Right lobe of liver (tissue), 6 donors: ENCODE results near the gene MED22. TPM values are rescaled to one million over a fixed set of nuclear protein-coding genes. Genes with fewer than 3 reads are reported as not detected.
A peak's percentile ranks its signal among the peaks of the same experiment; 100 is the strongest.
"Not testable (repeated sequence)": the region's sequence is repeated elsewhere in the genome, so short reads cannot be mapped to it uniquely, and the experiment has no call there.

Experiments
- ATAC-seq, 4 donors: fragments of 200-7000 bp; cut with Tn5 transposase; one replicate each; pipeline ENCODE4 v1.9.1; 2020; ENCODE audit warnings: mild to moderate bottlenecking in 4 of 4, moderate library complexity in 4 of 4
- DNase-seq, 3 donors: peaks; one replicate each; pipeline ENCODE4 v3.0.0-alpha.2; 2020
- H3K27ac ChIP-seq, 3 donors: fragments of 200-600 bp; one replicate each; pipeline ENCODE4 v1.8.0; 2022
- H3K27me3 ChIP-seq, 2 donors: fragments of 200-600 bp; one replicate each; pipeline ENCODE4 v1.8.0; 2022
- H3K36me3 ChIP-seq, 4 donors: fragments of 200-600 bp; sonication (generic) in 1 of 4; one replicate each; pipeline versions ENCODE4 v1.5.1 to v1.8.0; 2017 to 2022; ENCODE audit warnings: control low read depth in 1 of 4
- H3K4me1 ChIP-seq, 4 donors: fragments of 200-600 bp; sonication (generic) in 1 of 4; one replicate each; pipeline versions ENCODE4 v1.5.1 to v1.8.0; 2017 to 2022; ENCODE audit warnings: control low read depth in 1 of 4
- H3K4me3 ChIP-seq, 3 donors: fragments of 200-600 bp; one replicate each; pipeline ENCODE4 v1.8.0; 2022
- H3K9me3 ChIP-seq, 4 donors: fragments of 200-600 bp; sonication (generic) in 1 of 4; one replicate each; pipeline versions ENCODE4 v1.5.1 to v1.8.0; 2017 to 2022; ENCODE audit warnings: control low read depth in 1 of 4
- CTCF ChIP-seq, 4 donors: fragments of 200-600 bp in 3 of 4; fragments of 450-650 bp in 1 of 4; IDR thresholded peaks; one replicate each; pipeline versions ENCODE4 v1.5.1 to v1.8.0; 2016 to 2022; ENCODE audit warnings: antibody characterized with exemption in 4 of 4, mild to moderate bottlenecking in 2 of 4
- POLR2A ChIP-seq: fragments of 450-650 bp; IDR thresholded peaks from one replicate; pipeline ENCODE4 v1.6.1; 2017; ENCODE audit warnings: antibody characterized with exemption, mild to moderate bottlenecking
- WGBS: methylation state at CpG from one replicate; pipeline ENCODE4 v1.1.6; 2018; ENCODE audit warnings: low coverage, low lambda C conversion rate; ENCODE audit not compliant: insufficient coverage; ENCODE audit errors: missing lambda C conversion rate; 5-methylcytosine and 5-hydroxymethylcytosine counted together
- intact Hi-C, 2 donors: fragments of 100-400 bp; cut with DNase I; formaldehyde crosslinking; loops; one replicate each; pipeline versions ENCODE4 v1.11.2 to v1.14.1; 2022
- total RNA-seq, 6 experiments: library from RNA; depleted of rRNA in 2 of 6; stranded (reverse); fragments of >200 nt in 2 of 6; fragmentation: NEBNext Ultra II Directional in 3 of 6; extraction: Animal tissue kit (Norgen Biotek cat#: 25700) in 3 of 6; gene quantifications; one replicate each; pipeline versions ENCODE4 v1.1.0 to v1.2.4, GENCODE V29; 2016 to 2023
- donor health status: DM: no; HTN: yes; CAD: no.
- donor health status: DM: no; HTN: no; CAD: no.
- donor health status: DM: no; HTN: no; CAD: no.
- donor health status: DM: no; HTN: yes; CAD: no.
- donor health status: DM: no; HTN: yes; CAD: no.

Gene MED22
- total RNA-seq, 6 experiments from 2014 or later = 5.9 to 14.5 (median 8.1) TPM

GRCh38 chr9:133331221-133331620 is 16.7 kb downstream of the MED22 start:
- H3K27ac ChIP-seq = no peak overlapping the region
- peak in 1 of 3 donors; percentile 41 for DNase-seq
- TF ChIP-seq POLR2A (no peak), CTCF (IDR thresholded peaks at IDR 0.05) (no peak)
- no peaks in the 10 kb centered on the region for H3K9me3 ChIP-seq
- ATAC-seq = no peak
- H3K27me3 ChIP-seq = no peaks in the 10 kb centered on the region
- peaks cover 0 to 12% (median 0%) of the 10 kb centered on the region in 4 donors for H3K4me1 ChIP-seq
- H3K4me3 ChIP-seq = no peak overlapping the region
- WGBS = 84% methylated on average over 2 of the region's 19 CpGs
- intact Hi-C loops = loop anchor here in 1 of 2 donors (10.0 kb wide), 1 partner anchor 54 kb away; no protein-coding TSS in a partner anchor
- H3K36me3 ChIP-seq = peaks cover 3 to 45% (median 23%) of the 10 kb centered on the region in 4 donors

GRCh38 chr9:133329306-133330156 is 18.4 kb downstream of the MED22 start:
- peaks cover 3 to 45% (median 23%) of the 10 kb centered on the region in 4 donors for H3K36me3 ChIP-seq
- H3K4me3 ChIP-seq, H3K27ac ChIP-seq, ATAC-seq, H3K4me1 ChIP-seq, H3K9me3 ChIP-seq, H3K27me3 ChIP-seq: not testable (repeated sequence)
- WGBS = 46% methylated on average over 21 of the region's 21 CpGs
- DNase-seq = peak in 1 of 3 donors; percentile 55
- intact Hi-C loops = loop anchor here in 1 of 2 donors (10.0 kb wide), 1 partner anchor 55 kb away; no protein-coding TSS in a partner anchor
- TF ChIP-seq CTCF (IDR thresholded peaks at IDR 0.05) = peak; percentile 38 to 63 (median 54)

GRCh38 chr9:133327834-133328484 is 20.0 kb downstream of the MED22 start:
- WGBS = 92% methylated on average over 9 of the region's 10 CpGs
- DNase-seq (peak in 1 of 3 donors; percentile 26), ATAC-seq (no peak)
- no peak overlapping the region for H3K27ac ChIP-seq
- H3K9me3 ChIP-seq = no peaks in the 10 kb centered on the region
- TF ChIP-seq CTCF (IDR thresholded peaks at IDR 0.05) = no peak
- TF ChIP-seq POLR2A = no peak
- H3K36me3 ChIP-seq = peaks cover 3 to 31% (median 14%) of the 10 kb centered on the region in 4 donors
- no peaks in the 10 kb centered on the region for H3K27me3 ChIP-seq
- H3K4me1 ChIP-seq = no peaks in the 10 kb centered on the region
- intact Hi-C loops = no loop called here
- H3K4me3 ChIP-seq = no peak overlapping the region

- H3K4me3 ChIP-seq, intact Hi-C loops, H3K27ac ChIP-seq, H3K9me3 ChIP-seq, H3K4me1 ChIP-seq, ATAC-seq, H3K27me3 ChIP-seq: not testable (repeated sequence)
- H3K36me3 ChIP-seq = peaks cover 0 to 21% (median 7%) of the 10 kb centered on the region in 4 donors
- WGBS = 89% methylated on average over 3 of the region's 6 CpGs
- DNase-seq = peak in 1 of 3 donors; percentile 3
Measured at GRCh38 chr9:133327021-133327420, 20.9 kb downstream of the MED22 start.
